ENCODE measurements around the gene EVX2. TPM values are rescaled to one million over a fixed set of nuclear protein-coding genes. Genes with fewer than 3 reads are reported as not detected.

EVX2 gene
- total and polyA plus RNA-seq, 2 donors (not counting 1 experiment from before 2014, with no cell fraction given) = not detected

DNA sequence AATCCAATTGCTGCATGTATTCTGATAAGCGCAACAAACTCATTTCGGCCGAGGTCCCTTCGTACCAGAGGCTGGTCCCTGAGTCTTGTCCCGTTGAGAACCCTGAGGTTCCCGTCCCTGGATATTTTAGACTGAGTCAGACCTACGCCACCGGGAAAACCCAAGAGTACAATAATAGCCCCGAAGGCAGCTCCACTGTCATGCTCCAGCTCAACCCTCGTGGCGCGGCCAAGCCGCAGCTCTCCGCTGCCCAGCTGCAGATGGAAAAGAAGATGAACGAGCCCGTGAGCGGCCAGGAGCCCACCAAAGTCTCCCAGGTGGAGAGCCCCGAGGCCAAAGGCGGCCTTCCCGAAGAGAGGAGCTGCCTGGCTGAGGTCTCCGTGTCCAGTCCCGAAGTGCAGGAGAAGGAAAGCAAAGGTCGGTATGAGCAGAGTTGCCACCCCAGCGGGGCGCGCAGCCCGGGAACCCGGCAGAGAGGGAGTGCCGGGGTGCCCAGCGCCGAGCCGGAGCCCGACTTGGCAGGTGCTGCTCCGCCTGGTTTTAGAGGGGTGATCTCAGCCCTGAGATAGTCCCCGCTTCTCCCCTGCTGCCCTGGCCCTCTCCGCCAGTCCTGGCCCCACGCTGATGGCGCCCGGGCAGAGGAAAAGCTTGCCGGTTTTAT, 33.5 kb upstream of the EVX2 start:
- intact Hi-C loops (cut with micrococcal nuclease) = no loop called here
- H3K27ac Mint-ChIP-seq = no peak overlapping the region
- no peak overlapping the region for H3K4me3 Mint-ChIP-seq
- ATAC-seq (ENCODE audit: low read depth) = no peak
- no peak overlapping the region for H3K9ac ChIP-seq (ENCODE audit: low read length)
- no peak overlapping the region for H3K4me3 ChIP-seq (ENCODE audit: control extremely low read depth in 1 of 5, extremely low read depth in 1 of 5, insufficient read depth in 1 of 5, low read depth in 2 of 5, low read length in 4 of 5)
- H3K36me3 ChIP-seq (replicated peaks in 1 of 2; ENCODE audit: control extremely low read depth in 1 of 2, control insufficient read depth in 1 of 2, extremely low read depth in 1 of 2, insufficient read depth in 2 of 2, low read length in 1 of 2) = no peaks in the 10 kb centered on the region
- H3K27me3 ChIP-seq (replicated peaks in 1 of 4; ENCODE audit: control extremely low read depth in 1 of 4, control insufficient read depth in 3 of 4, insufficient read depth in 4 of 4, low read length in 3 of 4) = peaks cover 0 to 92% (median 77%) of the 10 kb centered on the region in 4 experiments
- H3K4me1 ChIP-seq (ENCODE audit: control insufficient read depth in 2 of 2, insufficient read depth in 2 of 2, low read length in 2 of 2) = peaks cover under 1 to 17% of the 10 kb centered on the region in 2 donors
- H3K9me3 ChIP-seq (ENCODE audit: control extremely low read depth in 1 of 3, control insufficient read depth in 2 of 3, insufficient read depth in 1 of 3, low read length in 2 of 3) = peaks cover 0 to 60% (median 2%) of the 10 kb centered on the region in 3 donors
- ChIA-PET CTCF (interaction anchor here (1.5 kb wide), 1 partner anchor 10 kb away, joined by 4 read pairs; no protein-coding TSS in a partner anchor), POLR2A (no interaction called here)
- no peak overlapping the region for H3K4me2 ChIP-seq (replicated peaks; ENCODE audit: low read depth, low read length, poor library complexity, severe bottlenecking)
- no peak overlapping the region for H2AFZ ChIP-seq (ENCODE audit: insufficient read depth, low read depth, low read length, poor library complexity, severe bottlenecking)
- 28% methylated on average over 40 of the region's 40 CpGs for whole genome bisulfite sequencing (ENCODE audit: insufficient coverage)
- peaks cover 5% of the 10 kb centered on the region for H3K4me1 Mint-ChIP-seq
- H3K27ac ChIP-seq (ENCODE audit: low read length in 2 of 2) = no peak overlapping the region
- TF ChIP-seq EZH2 (IDR thresholded peaks at IDR 0.05; ENCODE audit: borderline replicate concordance, insufficient read depth, low read depth, low read length, poor library complexity, severe bottlenecking) = no peak
- TF ChIP-seq, protein P1, sequence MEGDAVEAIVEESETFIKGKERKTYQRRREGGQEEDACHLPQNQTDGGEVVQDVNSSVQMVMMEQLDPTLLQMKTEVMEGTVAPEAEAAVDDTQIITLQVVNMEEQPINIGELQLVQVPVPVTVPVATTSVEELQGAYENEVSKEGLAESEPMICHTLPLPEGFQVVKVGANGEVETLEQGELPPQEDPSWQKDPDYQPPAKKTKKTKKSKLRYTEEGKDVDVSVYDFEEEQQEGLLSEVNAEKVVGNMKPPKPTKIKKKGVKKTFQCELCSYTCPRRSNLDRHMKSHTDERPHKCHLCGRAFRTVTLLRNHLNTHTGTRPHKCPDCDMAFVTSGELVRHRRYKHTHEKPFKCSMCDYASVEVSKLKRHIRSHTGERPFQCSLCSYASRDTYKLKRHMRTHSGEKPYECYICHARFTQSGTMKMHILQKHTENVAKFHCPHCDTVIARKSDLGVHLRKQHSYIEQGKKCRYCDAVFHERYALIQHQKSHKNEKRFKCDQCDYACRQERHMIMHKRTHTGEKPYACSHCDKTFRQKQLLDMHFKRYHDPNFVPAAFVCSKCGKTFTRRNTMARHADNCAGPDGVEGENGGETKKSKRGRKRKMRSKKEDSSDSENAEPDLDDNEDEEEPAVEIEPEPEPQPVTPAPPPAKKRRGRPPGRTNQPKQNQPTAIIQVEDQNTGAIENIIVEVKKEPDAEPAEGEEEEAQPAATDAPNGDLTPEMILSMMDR (IDR thresholded peaks at IDR 0.05) = no peak
- no peak for DNase-seq
- H3K9me3 Mint-ChIP-seq (ENCODE audit: insufficient read depth) = peaks cover 2% of the 10 kb centered on the region
- no peaks in the 10 kb centered on the region for H4K20me1 ChIP-seq (ENCODE audit: control insufficient read depth, insufficient read depth, low read length, poor library complexity, severe bottlenecking)
- no peaks in the 10 kb centered on the region for H3K79me2 ChIP-seq (ENCODE audit: control insufficient read depth, insufficient read depth, low read length)
- peaks cover 76% of the 10 kb centered on the region for H3K27me3 Mint-ChIP-seq
